DMS79 (cell line): Measurements from ENCODE around the gene GNA14.
"Not testable (repeated sequence)": the region's sequence is repeated elsewhere in the genome, so short reads cannot be mapped to it uniquely, and the experiment has no call there.

Experiments used
- DNase-seq: peaks from one replicate; lab custom pipeline; 2025; lab: John Stamatoyannopoulos, UW

Gene GNA14

GRCh38 chr9:77648234-77649108, at the start of gene GNA14:
Gene GNA14 (minus strand): TSS chr9:77648322. CDS start chr9:77647793, 529 bp downstream.
- no peak for DNase-seq

- no peak for DNase-seq
Measured at GRCh38 chr9:77697238-77697984, 49.3 kb upstream of the GNA14 start.

GRCh38 chr9:77690723-77691122, 42.6 kb upstream of the GNA14 start:
- not testable (repeated sequence) for DNase-seq

GRCh38 chr9:77690119-77690518, 42.0 kb upstream of the GNA14 start:
- not testable (repeated sequence) for DNase-seq

GRCh38 chr9:77687737-77688136, 39.6 kb upstream of the GNA14 start:
- DNase-seq, result not testable (repeated sequence)

GRCh38 chr9:77680581-77680980, 32.5 kb upstream of the GNA14 start:
- no peak for DNase-seq

- no peak for DNase-seq
Measured at GRCh38 chr9:77679661-77680368, 31.7 kb upstream of the GNA14 start.

GRCh38 chr9:77679088-77679487, 31.0 kb upstream of the GNA14 start:
- no peak for DNase-seq

- no peak for DNase-seq
Measured at GRCh38 chr9:77677957-77678535, 29.9 kb upstream of the GNA14 start.

GRCh38 chr9:77677397-77677796, 29.3 kb upstream of the GNA14 start:
- DNase-seq, result no peak

GRCh38 chr9:77673941-77674791, 26.0 kb upstream of the GNA14 start:
- DNase-seq, result no peak

GRCh38 chr9:77672183-77672582, 24.1 kb upstream of the GNA14 start:
- DNase-seq, result no peak

- no peak for DNase-seq
Measured at GRCh38 chr9:77667151-77667550, 19.0 kb upstream of the GNA14 start.

- no peak for DNase-seq
Measured at GRCh38 chr9:77663754-77664153, 15.6 kb upstream of the GNA14 start.

- no peak for DNase-seq
Measured at GRCh38 chr9:77661566-77662085, 13.5 kb upstream of the GNA14 start.

- DNase-seq, result no peak
Measured at GRCh38 chr9:77659926-77660325, 11.8 kb upstream of the GNA14 start.

GRCh38 chr9:77651203-77651602, 3.1 kb upstream of the GNA14 start:
- DNase-seq, result no peak

GRCh38 chr9:77649109-77649812, 1.1 kb upstream of the GNA14 start:
- DNase-seq, result no peak

GRCh38 chr9:77647267-77648233, 572 bp downstream of the GNA14 start:
- DNase-seq, result no peak
